ENCODE results near the gene LDHD.

Gene LDHD

DNA sequence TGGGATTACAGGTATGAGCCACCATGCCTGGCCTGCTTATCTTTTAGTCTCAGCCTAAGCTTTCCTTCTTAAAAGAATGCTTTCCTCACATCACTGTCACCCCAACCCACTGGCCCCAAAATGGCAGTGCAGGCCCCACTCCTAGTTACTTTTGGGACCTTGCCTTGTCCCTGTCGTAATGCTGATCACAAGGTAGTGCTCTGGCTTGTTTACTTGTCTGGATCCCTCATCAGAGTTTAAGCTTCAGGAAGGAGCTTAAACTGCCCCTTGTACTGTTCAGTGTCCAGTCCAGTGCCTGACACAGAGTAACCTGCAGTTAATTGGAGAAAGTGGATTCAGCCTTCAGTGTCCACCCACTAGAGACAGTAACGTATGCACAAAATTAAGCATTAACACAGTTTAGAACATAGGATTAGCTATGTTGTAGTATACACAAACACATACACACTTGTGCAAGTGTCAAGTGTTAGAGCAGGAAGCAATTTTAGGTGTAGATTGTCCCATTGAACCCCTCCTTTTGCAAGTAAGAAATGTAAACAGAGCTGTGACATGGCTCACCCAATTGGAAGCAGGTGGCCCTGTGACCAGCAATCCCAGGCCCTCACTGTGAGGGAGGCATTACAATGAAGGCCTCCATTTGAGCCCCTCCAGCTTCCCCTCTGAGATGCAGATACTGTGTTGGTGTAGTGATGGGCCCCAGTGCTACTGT, 44.2 kb downstream of the LDHD start:
- no peaks in the 10 kb centered on the region for H3K36me3 ChIP-seq (ENCODE audit: insufficient read depth, low read length)
- H3K9ac ChIP-seq (ENCODE audit: low read depth, low read length): no peak overlapping the region
- H3K9me3 ChIP-seq (ENCODE audit: control insufficient read depth, insufficient read depth, low read length): no peaks in the 10 kb centered on the region
- peaks cover 13% of the 10 kb centered on the region; the same call in 1 of the 2 replicates for H3K4me1 ChIP-seq (ENCODE audit: insufficient read depth, low read length)

DNA sequence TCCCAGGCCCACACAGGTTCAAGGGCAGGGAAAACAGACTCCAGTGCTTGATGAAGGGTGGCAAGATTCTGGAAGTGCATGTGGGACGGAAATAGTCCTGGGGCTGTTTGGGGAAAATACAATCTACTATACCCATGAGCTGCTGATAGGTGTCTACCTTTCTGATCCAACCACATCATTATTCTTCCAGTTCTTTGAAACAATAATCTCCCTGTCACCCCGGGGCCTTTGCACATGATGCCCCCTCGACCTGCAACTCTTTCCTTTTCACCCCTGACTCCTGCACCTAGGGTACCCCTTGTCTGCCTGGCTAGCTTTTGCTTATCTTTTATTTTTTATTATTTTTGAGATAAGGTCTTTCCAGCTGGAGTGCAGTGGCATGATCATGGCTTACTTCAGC, 45.0 kb downstream of the LDHD start:
- Histone ChIP-seq H3K36me3 (ENCODE audit: insufficient read depth, low read length) (no peaks in the 10 kb centered on the region), H3K4me1 (ENCODE audit: insufficient read depth, low read length) (peaks cover 13% of the 10 kb centered on the region; the same call in 1 of the 2 replicates), H3K9me3 (ENCODE audit: control insufficient read depth, insufficient read depth, low read length) (no peaks in the 10 kb centered on the region), H3K9ac (ENCODE audit: low read depth, low read length) (no peak overlapping the region)

DNA sequence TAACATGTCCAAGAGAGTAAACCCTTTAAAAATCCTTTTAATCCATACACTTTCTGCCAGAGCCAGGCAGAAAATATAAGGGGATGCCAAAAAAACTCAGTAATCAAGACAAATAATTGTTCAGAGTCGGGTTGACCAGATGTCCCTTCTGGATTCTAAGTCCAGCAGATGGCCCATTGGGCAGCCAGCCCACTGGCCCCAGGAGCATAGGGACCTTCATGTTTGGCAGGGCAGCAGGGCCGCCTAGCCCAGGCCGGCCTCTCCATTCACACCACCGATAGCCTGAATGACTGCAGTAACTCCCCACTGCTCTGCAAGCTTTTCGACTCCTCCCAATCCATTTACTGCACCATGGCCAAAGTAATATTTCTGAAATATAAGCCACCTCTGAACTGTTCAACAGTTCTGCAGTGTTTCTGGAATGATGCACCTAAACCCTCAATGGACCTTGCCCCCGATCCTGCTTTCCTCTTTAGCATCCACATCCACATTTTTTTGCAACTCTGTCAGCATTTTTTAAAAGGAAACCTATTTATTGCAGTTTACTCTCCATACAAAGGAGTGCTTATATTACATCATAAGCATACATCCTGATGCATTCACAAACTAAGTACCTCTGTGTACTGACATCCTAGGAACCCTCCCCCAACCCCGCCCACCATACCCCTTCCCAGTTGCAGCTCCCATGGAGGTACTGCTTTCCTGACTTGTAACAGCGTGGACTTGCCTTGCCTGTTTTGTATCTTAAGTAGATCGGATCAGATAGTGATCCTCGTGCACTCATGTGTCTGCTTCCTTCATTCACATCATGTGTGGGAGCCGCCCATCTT, 46.4 kb downstream of the LDHD start:
- Histone ChIP-seq H3K4me1 (ENCODE audit: insufficient read depth, low read length) (peaks cover 13% of the 10 kb centered on the region; the same call in 1 of the 2 replicates), H3K9ac (ENCODE audit: low read depth, low read length) (no peak overlapping the region)

DNA sequence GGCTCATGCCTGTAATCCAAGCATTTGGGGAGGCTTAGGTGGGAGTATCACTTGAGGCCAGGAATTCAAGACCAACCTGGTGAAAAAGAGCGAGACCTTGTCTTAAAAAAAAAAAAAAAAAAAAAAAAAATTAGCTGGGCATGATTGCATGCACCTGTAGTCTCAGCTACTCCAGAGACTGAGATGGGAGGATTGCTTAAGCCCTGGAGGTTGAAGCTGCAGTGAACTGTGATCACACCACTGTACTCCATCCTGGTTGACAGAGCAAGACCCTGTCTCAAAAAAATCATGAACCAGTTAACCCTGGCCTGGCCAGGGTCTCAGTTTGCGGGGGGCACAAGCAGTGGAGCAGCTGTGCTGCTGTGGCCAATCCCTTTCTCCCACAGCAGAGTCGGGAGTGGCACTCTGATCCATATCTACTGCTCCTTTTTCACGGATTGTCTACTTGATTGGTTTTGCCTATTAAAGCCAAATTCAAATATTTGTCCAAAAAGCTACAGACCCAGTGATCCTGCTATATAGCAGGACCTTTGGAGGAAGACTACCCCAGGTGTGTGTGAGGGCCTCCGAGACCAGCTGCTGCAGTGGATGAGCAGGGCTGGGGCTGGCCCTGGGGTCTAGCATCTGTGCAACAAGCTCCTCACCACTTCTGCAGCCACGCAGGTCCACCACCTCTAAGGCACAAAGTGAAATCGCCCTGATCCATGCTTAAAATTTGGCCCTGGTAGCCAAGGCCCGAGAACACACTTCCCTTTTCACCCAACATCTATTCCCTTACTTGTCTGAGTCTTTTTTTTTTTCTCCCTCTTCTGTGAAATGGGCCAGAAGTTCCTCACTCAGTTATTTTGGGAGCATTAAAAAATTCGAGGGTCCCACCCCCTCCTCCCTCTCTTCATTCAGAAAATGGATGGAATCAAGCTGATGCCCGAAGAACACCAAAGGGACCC, 48.2 kb downstream of the LDHD start:
- H3K9me3 ChIP-seq (ENCODE audit: control insufficient read depth, insufficient read depth, low read length): no peaks in the 10 kb centered on the region
- H3K9ac ChIP-seq (ENCODE audit: low read depth, low read length): no peak overlapping the region
- H3K4me1 ChIP-seq (ENCODE audit: insufficient read depth, low read length): peaks cover 9% of the 10 kb centered on the region; the same call in 1 of the 2 replicates
- H3K36me3 ChIP-seq (ENCODE audit: insufficient read depth, low read length): no peaks in the 10 kb centered on the region

More for the DNA sequence above, 46.4 kb downstream of the LDHD start:
- no peaks in the 10 kb centered on the region for H3K9me3 ChIP-seq (ENCODE audit: control insufficient read depth, insufficient read depth, low read length)
- no peaks in the 10 kb centered on the region for H3K36me3 ChIP-seq (ENCODE audit: insufficient read depth, low read length)

DNA sequence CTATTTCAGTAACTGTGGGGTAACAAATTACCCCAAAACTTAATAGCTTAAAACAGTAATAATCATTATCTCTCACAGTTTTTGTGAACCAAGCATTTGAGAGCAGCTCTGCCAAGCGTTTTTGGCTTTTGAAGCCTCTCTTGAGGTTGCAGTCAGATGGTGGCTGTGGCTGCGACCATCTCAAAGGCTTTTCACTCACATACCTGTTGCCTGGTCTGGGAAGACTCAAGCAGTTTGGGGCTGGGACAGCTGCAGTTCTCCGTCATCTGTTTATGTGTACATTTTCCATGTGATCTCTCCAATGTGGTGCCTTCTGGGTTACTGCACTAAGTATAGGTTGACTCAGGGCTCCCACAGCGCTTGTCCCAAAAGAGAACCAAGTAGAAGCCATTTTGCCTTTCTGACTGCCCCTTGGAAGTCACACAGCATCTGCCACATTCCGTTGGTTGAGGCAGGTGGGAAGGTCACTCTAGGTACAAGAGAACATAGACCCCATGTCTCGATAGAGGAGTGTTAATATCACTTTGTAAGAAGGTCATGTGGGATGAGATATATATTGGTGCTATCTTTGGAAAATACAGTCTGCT, 49.6 kb downstream of the LDHD start:
- H3K36me3 ChIP-seq (ENCODE audit: insufficient read depth, low read length): no peaks in the 10 kb centered on the region
- H3K9ac ChIP-seq (ENCODE audit: low read depth, low read length): no peak overlapping the region
- peaks cover 15% of the 10 kb centered on the region for H3K4me1 ChIP-seq (ENCODE audit: insufficient read depth, low read length)
- no peaks in the 10 kb centered on the region for H3K9me3 ChIP-seq (ENCODE audit: control insufficient read depth, insufficient read depth, low read length)

DNA sequence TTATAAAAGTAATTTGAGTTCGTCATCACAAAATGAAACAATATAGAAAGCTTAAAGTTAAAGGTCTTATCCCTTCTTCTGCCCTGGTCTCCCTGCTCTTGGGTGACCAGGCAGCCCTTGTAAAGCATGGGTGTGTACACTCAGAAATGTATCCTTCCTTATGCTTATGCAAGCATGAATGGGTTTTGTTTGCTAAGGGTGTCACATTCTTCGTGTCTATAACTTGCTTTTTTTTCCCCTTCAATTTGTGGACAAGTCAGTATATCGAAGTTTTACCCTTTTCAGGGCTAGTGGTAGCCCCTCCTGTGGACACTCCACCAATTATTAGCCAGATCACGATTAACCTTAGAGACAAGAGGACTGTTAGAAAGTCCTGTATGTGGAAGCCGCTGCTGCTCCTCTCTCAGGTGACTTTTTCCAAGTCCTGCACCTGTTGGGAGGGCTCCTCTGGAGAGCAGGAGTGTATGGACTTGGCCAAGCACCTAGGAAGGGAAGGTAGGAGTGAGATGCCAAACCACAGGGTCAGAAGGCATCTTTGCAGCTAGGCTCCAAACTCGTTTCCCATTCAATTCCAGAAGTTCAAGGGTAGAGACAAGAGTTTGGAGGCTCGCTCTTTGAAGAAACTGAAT, 50.9 kb downstream of the LDHD start:
- peaks cover 14% of the 10 kb centered on the region for H3K4me1 ChIP-seq (ENCODE audit: insufficient read depth, low read length)

DNA sequence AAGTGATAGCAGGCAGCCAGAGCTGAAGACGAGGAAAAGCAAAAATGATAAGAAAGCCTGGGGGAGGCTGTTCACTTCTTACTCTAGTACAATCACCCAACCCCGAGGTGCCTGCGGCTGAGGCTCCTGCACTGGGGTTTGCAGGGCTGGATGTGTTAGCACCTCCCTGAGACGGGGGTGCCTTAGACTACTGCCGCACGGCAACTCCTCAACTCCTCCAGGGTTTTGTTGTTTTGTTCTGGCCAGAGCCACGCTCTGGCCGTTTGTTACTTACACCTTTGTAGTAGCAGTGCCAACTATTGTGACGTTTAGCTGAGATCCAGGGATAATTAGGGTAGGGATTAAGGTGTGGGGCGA, 51.5 kb downstream of the LDHD start:
- H3K4me1 ChIP-seq (ENCODE audit: insufficient read depth, low read length): peaks cover 9% of the 10 kb centered on the region
- H3K9me3 ChIP-seq (ENCODE audit: control insufficient read depth, insufficient read depth, low read length): no peaks in the 10 kb centered on the region
- H3K9ac ChIP-seq (ENCODE audit: low read depth, low read length): no peak overlapping the region
- no peaks in the 10 kb centered on the region for H3K36me3 ChIP-seq (ENCODE audit: insufficient read depth, low read length)

More for the DNA sequence above, 50.9 kb downstream of the LDHD start:
- no peak overlapping the region for H3K9ac ChIP-seq (ENCODE audit: low read depth, low read length)
- no peaks in the 10 kb centered on the region for H3K36me3 ChIP-seq (ENCODE audit: insufficient read depth, low read length)
- no peaks in the 10 kb centered on the region for H3K9me3 ChIP-seq (ENCODE audit: control insufficient read depth, insufficient read depth, low read length)

DNA sequence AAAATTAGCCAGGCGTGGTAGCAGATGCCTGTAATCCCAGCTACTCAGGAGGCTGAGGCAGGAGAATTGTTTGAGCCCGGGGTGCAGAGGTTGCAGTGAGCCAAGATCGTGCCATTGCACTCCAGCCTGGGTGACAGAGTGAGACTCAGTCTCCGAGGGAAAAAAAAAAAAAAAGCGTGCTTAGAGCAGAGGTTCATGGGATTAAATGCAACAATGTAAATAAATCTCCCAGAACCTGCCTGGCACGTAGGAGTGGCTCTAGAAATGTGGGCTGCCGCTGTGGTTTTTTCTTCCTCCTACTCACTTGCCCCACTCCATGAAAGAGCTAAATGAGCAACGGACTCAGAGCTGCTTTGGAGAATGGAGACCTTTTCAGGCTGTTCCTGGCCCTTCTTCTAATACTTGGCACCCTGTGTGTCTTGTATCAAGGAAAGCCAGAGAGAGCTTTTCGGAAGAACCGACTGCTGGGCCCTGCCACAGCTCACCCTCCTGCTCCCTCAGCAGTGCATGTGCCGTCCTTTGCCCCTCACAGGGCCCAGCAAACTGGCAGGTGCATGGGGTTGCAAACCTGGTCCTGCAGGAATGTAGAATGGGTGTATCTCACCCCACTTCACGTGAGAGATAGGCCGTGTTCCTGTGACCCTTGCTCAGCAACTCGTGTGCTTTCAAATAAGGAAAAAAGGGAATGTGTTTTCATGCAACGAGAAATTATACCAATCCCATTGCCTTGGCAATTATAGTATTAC, 52.0 kb downstream of the LDHD start:
- Histone ChIP-seq H3K9ac (ENCODE audit: low read depth, low read length) (no peak overlapping the region), H3K4me1 (ENCODE audit: insufficient read depth, low read length) (peaks cover 7% of the 10 kb centered on the region), H3K9me3 (ENCODE audit: control insufficient read depth, insufficient read depth, low read length) (no peaks in the 10 kb centered on the region), H3K36me3 (ENCODE audit: insufficient read depth, low read length) (no peaks in the 10 kb centered on the region)

DNA sequence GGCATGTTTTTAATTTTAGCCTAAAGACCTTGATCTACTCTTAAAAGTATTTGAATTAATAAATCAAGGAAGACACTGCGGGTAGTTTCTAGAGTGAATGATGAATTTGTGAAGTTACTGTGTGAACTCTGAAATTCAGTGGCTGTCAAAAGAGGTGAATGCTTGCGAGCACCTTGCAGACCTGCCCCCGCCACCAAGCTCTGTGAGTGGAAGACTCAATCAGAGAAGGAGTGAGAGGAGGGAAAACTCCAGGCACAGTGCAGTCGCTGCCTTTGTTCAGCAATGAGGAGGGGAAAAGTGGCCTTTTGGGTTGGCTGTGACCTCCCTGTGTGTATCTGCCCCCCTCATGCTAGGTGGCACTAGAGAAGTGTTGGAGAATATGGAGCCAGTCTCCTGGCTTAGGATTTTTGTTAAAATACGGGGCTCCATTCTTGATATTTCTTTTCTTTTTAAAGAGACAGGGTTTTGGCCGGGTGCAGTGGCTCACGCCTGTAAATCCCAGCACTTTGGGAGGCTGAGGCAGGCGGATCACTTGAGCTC, 53.0 kb downstream of the LDHD start:
- no peak overlapping the region for H3K9ac ChIP-seq (ENCODE audit: low read depth, low read length)
- no peaks in the 10 kb centered on the region for H3K9me3 ChIP-seq (ENCODE audit: control insufficient read depth, insufficient read depth, low read length)
- H3K36me3 ChIP-seq (ENCODE audit: insufficient read depth, low read length): no peaks in the 10 kb centered on the region
- peaks cover 7% of the 10 kb centered on the region for H3K4me1 ChIP-seq (ENCODE audit: insufficient read depth, low read length)

DNA sequence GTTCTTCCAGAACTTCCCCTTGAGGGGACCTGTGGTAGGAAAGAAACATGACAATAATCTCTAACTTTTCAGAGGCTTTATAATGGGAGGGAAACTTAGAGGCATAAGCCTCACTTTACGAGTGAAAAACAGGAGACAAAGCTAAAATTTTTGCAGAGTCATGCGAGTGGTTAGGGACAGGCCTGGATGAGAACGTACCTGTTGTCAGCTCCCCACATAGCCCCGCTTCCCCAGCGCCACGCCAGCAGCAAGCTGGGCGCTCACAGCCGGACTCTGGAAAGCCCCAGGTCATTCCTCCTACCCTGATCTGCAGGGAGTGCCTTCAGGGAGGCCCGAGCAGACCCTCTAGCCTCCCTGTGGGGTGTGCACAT, 53.6 kb downstream of the LDHD start:
- H3K9ac ChIP-seq (ENCODE audit: low read depth, low read length): no peak overlapping the region; the same call in 1 of the 2 replicates
- peaks cover 7% of the 10 kb centered on the region for H3K4me1 ChIP-seq (ENCODE audit: insufficient read depth, low read length)
- no peaks in the 10 kb centered on the region; the same call in 1 of the 2 replicates for H3K36me3 ChIP-seq (ENCODE audit: insufficient read depth, low read length)
- no peaks in the 10 kb centered on the region for H3K9me3 ChIP-seq (ENCODE audit: control insufficient read depth, insufficient read depth, low read length)

DNA sequence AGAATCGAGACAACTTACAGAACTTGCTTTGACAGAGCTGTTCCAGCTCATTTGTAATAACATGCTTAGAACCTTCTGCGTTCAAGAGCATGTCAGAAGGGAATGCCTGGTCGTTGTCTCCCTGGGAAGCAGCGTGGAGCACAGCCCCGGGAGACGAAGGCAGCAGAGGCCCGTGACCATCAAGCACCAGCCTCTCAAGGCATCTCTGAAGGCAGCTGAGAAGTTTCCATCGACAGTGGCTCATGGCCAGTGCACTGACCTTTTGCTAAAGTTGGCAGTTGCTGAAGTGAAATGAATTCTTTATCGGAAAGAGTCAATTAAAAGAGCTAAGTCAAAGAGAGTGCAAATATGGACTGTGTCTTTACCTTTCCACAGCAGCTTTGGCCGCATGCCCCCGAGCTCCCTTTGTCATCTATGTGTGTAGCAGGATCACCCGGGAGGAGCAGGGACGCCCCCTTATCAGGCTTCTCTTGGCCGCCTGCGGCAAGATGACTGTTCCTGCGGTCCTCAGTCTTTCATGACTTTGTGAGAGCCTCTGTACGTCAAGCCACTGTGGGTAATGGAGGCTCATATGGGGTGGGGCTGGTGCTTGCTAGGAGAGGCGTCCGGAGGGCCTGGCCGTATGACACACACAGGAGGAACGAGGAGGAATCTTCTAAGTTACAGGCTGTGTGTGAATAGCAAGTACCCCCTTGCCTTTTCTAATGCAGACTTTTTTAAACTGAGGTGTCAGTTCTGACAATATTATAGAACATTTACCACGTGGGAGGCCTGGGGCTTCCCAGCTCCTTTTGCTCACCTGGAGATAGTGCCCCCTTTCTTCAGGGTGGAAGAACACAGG, 54.2 kb downstream of the LDHD start:
- no peak overlapping the region for H3K9ac ChIP-seq (ENCODE audit: low read depth, low read length)
- no peaks in the 10 kb centered on the region; the same call in 1 of the 2 replicates for H3K36me3 ChIP-seq (ENCODE audit: insufficient read depth, low read length)
- peaks cover 7% of the 10 kb centered on the region for H3K4me1 ChIP-seq (ENCODE audit: insufficient read depth, low read length)
- H3K9me3 ChIP-seq (ENCODE audit: control insufficient read depth, insufficient read depth, low read length): no peaks in the 10 kb centered on the region
